ENCODE measurements around the gene MESP2. TPM values are rescaled to one million over a fixed set of nuclear protein-coding genes. Genes with fewer than 3 reads are reported as not detected.

MESP2 gene
- total RNA-seq, 1 donor from 2014 or later: not detected

DNA sequence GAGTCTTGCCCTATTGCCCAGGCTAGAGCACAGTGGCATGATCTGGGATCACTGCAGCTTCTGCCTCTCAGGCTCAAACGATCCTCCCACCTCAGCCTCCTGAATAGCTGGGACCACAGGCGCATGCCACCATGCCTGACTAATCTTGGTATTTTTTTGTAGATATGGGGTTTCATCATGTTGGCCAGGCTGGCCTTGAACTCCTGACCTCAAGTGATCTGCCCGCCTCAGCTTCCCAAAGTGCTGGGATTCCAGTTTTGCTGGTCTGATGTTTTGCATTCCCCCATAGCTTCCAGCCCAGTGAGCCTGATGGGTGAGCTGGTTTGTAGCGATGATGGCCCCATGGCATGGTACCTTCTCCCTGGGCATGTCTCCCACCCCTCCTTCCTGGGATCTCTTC lies 20.4 kb upstream of the MESP2 start:
- DNase-seq: no peak

DNA sequence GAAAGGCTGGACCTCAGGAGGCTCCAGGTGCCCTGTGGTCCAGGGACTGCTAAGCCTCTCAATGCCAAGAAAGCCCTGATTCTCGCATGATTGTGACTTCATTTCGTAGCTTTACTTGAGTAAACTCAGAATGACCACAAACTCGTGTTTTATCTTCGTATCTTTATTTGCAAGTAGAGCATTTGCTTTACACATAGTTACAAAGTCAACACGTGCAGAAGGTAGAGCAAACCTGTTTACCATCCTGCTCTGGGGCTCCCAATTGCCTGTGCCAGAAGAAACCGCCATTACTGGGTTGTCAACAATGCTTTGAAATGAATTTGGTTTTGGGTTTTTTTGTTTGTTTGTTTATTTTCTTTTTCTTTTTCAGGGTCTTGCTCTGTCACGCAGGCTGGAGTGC lies 19.2 kb upstream of the MESP2 start:
- no peak for DNase-seq

DNA sequence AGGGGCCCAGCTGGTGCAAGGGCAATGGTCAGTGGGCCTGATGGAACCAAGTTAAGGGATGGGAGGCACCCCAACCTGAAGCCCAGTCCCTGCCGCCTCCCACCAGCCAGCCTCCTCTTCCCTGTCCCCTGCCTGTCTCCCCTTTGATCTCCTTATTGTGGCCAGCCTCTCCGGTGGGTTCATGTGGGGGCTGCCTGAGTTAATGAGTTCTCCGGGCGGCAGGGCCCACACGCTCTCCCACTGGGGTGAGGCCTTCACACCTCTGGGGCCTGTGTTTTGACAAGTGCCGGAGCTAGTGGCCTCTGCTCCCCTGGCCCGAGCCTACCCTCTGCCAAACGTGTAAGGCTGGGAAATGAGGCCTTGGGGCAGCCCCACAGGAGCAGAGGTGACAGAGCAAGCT lies 17.8 kb upstream of the MESP2 start:
- no peak for DNase-seq

DNA sequence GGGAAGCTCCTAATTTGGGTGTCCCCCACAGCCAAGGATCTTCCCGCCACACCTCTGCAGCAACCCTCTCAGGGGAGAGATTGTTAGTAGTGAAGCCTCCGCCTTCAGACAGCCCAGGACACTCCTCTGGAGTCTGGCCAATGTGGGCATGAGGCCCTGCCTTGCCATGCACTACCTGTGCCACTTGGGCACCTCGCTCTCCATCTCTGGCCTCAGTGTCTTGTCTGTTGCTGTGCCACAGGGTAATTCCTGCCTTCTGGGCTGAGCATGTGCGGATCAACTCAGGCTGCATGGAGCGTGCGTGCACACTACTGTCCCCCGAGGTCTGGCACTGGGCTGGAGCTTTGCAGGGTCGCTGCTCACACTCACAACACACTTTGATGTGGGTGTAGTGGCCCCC lies 17.2 kb upstream of the MESP2 start:
- DNase-seq: no peak

DNA sequence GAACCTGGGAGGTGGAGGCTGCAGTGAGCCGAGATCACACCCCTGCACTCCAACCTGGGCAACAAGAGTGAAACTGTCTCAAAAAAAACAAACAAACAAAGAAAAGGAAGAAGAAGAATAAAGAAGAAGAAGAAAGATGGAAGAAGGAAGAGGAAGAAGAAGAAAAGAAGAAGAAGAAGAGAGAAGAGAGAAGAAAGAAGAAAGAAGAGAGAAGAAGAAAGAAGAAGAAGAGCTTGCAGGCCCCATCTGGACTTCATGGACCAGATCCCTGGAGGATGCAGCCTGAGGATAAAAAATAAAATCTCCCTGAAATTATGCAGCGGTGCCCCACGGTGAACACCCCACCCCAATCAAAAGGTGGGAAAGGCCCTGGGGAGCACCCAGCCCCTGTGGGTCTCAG lies 16.3 kb upstream of the MESP2 start:
- no peak for DNase-seq

DNA sequence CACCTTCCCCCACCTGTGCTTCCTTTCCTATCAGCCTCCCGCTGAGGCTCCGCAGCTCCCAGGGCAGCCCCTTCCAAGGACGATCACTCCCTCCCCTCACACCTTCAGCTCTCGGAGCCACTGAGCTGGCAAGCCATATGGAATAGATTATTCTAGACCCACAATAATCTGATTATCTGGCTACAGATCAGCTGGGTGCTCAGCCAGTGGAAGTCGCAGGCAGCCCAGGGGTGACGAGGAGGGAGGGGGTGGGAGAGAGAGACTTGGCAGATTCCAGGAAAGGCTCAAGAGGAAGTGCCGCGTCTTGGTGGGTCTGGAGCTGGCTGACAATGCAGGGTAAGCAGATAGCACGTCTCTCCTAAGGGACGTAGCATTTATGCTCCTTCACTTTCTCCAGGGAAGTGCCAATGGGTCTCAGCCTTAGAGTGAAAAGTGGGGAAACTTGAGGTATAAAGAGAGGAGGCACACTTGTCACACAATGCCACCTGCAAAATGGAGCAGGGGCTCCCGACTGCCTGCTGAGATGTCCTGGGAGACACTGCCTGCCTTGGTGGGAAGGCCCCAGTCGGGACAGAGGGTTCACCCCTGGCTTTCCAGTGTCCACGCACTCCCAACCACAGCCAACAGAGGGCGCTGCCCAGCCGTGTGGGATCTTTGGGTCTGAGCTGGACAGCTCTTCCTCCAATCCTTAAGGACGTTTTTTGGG lies 15.7 kb upstream of the MESP2 start:
- peak; percentile 79 for DNase-seq

DNA sequence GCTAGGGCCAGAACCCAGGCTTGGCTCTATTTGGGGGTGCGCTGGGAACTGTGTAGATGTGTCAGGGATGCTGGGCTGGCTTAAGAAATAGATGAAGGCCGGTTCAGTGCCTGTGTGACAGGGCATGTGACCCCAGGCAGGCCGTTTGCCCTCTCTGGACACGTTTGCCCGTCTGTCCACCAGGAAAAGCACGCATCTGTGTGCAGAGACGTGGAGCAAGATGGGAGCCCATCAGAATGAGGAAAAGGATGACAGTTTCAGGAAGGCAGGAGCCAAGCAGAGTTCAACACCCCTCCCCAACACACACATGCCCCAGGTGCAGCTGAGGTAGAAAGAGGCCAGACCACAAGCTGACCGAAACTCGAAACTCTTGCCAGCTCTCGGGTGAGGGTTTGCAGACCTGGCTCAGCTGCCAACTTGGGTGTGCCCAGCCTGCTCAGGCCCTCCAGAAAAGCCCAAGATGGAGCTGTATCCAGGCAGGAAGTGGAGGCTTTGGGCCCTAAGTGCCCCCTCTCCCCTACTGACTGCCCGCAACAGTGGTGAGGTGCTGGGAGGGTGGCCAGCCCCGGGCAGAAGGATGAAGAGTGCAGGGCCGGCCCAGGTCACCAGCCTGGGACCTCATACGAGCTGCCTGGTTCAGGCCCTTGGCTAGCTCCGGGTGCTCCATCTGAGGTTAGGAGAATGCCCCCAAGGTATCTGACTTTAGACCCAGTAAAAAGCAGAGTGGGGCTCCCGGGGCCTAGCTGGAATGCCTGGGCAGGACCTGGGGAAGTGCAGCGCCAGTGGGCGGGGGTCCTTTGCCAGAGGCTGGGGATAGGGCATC lies 14.9 kb upstream of the MESP2 start:
- DNase-seq: no peak

DNA sequence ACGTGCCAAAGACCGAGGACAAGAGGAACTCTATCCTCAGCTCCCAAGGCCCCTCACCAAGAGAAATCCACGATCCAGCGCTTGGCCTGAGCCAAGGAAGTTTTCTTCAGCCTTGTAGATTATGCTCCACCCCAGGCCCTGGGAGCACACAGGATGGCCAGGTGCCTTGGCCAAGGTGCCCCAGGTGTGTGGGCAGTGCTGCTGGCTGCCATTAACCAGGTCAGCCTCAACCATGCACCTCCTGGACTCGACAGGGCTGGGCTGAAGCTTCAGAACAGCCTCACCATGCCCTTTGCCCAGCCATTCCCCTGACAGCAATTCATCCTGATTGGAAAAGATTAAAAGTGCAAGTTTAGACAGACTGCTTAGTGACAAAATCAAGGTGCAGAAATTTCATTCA lies 14.2 kb upstream of the MESP2 start:
- DNase-seq: no peak

DNA sequence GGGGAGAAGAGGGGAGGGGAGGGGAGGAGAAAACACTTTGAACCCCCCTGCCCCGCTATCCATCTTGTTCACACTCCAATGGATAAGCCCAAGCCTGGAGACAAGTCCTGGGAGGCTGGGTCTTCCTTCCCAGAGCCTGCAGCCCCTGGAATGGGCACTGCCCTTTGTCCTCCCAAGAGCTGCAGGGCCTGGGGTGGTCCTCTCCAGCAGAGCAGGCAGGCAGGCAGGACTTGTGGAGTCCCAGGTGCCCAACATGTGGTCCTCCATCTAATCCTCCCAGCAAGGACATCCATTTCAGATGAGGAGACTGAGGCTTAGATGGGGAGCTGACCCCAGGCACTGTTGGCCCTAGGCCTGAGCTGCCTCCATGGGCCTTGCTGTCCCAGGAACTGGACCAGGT lies 10.4 kb upstream of the MESP2 start:
- no peak for DNase-seq

DNA sequence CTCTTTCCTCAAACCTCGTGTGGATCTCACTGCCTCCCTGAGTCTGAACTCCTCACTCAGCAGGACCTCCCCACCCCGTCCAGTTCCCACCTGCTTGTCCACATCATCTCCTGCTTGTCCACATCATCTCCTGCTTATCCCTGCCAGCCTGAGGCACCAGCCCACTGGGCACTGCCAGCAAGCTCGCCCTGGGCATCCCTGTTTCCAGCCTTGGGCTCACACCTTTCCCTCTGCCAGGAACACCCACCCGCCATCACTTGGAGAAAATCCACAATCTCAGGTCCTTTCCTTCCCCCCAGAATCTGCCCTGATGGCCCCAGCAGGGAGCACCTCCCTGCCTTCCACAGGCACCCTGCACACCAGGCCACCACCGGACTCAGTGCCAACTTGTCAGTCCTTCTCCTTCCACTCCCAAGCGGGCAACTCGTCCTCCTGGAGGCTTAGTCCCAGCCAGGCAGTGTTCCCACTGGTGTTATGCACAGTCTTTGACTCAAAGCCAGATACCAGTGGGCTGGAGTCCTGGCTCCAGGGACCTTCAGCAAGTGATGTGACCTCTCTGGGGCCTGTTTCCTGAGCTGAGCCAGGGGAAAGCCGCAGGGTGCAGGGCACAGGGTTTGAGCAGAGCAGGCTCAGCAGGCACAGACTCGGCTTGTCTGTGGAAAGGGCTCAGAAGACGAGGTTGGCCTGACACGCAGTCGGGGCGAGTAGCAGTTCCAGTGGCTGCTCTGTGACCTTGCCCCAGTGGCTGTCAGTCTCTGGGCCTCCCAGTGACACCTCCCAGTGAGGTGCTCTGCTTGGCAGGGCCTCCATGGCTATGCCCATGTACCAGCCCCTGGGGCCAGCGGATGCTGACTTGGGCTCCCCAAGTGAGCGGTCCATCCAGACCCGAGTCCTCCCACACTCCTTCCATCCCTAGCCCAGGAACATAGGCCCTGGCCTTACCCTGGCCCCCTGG lies 9.5 kb upstream of the MESP2 start:
- no peak for DNase-seq

DNA sequence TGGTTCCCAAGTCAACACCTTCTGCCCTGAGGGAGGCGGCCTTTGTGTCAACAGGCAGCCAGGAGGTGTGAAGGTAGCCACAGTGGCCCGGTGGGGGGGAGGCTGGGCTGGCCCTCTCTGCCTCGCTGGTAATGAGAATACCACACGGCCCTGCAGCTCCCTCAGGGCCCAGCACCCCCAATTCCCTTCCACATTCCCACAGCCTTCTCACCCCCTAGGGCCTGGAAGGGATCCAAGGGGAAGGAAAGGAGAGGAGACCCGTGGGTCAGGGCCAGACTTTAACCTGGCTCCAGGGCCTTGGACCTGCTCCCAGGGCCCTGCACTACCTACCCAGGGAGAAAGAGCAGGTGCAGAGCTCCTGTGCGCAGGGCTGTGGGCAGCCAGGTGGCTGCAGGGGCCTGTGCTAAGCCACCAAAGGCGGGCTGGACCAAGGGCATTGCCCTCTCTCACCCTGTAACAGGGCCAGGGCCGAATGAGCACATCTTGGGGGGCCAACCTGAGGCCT lies 8.7 kb upstream of the MESP2 start:
- DNase-seq: no peak

DNA sequence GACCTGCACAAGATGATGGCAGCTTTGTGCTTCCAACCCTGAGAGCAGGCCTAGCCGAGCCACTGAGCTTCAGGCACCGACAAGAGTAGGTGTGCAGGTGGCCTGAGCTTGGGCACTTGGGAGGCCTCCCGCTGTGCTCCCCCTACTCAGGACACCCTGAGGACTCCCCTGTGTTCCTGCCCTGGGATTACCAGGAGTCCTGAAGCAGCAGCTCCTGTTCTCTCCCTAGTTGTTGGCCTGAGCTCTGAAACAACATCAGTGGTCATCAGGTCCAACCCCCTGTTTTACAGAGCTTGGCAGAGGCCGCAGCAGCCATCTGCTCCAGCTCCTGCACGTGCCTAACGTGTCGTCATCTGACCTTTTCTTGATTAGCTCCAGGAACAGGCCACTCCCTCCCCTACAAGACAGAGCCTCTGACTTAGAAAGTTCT lies 8.0 kb upstream of the MESP2 start:
- DNase-seq: no peak

DNA sequence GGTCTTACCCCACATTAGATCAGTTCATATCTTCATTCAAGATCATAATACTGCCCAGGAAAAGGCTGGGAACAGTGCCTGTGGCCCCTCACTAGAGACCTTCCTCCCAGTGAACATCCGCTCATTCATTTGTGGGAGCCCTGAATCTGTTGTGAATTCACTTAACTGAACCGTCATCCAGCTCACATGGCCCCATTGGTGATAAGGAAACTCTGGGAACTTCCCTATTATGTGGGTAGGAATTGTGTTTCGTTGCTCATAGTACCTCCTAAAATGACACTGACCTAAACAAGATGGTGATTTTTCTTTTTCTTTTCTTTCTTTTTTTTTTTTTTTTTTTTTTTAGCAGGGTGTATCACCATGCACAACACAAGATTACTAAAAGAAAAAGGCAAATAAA lies 6.8 kb upstream of the MESP2 start:
- no peak for DNase-seq

DNA sequence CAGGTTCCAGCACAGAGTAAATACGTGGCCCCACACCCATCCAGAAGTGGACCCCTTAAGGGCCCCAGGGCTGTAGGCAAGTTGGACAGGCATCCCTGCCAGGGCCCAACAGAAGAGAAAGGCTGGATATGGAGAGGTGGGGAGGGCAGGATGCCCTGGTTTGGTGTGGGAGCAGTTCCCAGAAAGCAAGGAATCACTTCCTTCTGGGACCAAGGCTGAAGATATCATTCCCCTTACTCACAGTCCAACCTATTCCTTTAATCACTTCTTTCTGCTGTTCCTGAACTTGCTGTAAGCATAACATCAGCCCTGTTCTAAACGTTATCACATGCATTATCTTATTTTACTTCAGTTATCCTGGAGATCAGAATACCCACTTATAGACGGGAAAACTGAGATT lies 6.1 kb upstream of the MESP2 start:
- DNase-seq: no peak

DNA sequence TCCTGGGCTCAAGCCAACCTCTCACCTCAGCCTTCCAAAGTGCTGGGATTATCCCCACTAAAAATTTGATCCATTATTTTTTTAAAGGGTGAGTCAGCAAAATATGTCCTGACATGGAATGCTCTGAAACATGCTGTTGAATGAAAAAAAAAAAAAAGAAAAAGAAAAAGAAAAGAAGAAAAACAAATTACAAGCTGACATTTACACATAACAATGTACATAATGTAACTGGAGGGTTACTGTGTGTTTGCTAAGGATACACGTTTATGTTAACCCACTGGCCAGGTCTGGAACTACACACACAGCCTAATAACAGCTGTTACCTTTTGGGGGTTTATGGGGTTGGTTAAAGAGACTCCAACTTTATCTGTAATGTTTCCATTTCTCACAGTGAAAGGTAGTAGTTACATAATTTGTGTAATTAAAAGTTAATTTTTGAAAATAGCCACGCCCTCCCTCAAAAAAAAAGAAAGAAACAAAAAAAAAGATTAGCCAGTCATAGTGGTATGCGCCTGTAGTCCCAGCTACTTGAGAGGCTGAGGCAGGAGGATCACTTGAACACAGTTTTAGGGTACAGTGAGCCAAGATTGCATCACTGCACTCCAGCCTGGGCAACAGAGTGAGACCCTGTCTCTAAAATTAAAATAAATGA lies 3.1 kb upstream of the MESP2 start:
- DNase-seq: no peak

DNA sequence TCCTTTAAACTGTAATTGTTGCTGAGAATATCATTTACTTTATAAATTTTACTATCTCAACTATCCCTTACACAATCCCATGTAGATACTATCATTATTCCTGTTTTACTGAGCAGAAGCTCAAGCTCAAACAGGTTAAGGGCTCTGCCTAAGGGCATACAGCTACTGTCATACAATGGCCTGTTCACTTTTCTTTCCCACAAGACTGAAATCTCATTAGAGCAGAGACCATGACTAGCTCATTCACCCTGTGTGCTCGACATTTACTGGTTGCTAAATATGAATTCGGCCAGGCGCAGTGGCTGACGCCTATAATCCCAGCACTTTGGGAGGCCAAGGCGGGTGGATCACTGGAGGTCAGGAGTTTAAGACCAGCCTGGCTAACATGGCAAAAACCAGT lies 1.6 kb upstream of the MESP2 start:
- DNase-seq: no peak

DNA sequence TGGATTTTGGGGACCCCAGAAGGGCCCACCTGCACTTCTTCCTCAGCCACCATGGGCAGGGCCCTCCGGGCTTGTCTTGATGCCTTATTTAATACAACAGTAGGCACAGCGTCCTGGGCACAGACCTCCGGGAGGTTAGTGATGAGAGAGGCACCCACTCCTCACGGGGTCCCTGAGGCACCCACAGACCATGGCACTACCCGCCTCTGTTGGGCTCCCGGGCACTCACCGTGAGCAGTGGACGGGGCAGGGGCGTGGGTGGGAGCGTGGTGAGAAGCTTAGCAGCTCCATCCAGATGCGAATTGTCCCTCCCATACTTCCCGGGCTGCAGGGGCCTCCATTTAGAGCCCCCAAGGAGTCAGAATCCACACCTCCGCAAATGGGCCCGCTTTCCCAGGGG lies 317 bp upstream of the MESP2 start:
- no peak for DNase-seq

DNA sequence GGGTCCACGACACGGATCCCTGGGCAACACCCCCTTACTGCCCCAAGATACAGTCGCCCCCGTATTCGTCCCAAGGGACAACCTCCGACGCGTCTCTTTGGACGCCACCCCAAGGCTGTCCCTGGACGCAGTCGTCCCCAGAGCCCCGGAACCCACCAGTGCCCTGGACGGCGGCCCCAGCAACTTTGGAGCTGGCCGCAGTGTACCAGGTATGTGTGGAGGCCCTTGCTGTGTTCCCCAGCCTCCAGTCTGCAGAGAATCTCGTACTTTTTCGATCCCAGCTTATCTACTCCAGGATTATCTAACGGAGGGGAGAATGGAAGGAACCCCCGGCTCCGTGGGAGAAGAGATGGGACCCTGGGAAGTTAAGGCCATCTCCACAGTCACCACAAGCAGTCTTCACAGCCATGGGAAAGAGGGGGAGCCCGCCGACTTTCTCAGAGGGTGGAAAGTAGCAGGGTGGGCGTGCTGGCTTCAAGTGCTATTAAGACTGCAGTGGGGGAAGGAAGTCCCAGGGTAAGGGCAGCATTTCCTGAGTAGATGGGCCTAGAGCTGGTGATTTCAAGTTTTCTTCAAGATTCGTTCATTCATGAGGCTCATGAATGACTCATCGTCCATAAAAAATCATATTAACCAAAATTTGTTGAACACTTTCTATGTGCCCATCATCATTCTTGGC lies 1.1 kb downstream of the MESP2 start:
- no peak for DNase-seq

DNA sequence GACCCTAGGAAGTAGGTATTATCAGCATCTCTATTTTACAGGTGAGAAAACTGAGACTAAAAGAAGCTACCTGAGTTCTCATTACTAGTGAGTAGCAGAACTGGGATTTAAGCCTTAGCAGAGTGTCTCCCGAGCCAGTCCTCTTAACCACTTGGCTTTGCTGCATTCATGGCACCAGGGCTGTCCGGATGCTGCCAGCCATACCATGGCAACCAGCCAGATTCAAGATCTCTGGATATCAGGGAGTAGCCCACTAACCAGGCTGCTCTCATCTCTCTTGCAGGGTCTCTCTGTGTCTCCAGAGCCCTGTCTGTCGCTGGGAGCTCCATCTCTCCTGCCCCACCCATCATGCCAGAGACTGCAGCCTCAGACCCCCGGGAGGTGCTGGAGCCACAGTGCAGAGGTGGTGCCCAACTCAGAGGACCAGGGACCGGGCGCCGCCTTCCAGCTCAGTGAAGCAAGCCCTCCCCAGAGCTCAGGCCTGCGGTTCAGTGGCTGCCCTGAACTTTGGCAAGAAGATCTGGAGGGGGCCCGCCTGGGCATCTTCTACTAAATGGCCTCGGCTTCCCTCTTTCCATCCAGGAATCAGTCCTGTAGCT lies 1.7 kb downstream of the MESP2 start:
- DNase-seq: peak; percentile 24

DNA sequence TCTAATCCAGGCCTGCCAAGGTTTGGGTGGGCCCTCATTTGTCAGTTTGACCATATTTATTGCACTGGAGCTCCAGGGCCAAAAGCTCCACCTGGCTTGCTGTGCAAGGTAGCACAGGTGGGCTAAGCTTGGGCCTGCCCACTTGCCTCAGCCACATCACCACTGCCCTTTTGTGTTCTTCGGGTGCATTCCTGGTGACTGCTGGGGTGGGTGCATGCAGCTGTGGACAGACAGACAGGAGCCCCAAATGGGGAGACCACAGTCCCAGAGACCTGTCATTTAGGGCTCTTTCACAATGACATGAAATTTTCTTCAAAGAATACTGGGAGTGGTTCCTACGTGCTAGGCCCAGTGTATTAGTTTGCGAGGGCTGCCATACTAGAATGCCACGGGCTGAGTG lies 2.7 kb downstream of the MESP2 start:
- no peak for DNase-seq

DNA sequence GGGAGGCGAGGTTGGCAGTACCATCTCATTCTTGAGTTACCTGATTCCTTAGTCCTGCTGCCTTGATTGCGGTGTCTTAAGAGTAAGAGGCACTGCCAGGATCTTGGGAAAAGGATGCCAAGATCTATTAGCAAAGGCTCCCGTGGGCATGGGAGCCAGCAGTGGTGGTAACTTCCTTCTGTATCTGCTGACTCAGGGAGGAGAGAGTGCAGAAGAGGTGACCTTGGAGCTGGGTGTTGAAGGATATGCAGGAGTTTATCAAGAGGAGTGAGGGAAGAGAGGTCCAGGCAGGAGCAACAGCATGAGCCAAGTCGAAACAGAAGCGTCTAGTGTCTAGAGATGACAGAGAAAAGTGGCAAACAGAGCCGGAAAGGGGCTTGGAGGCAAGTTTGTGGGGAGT lies 4.5 kb downstream of the MESP2 start:
- no peak for DNase-seq
